Effector memory CD4-positive, alpha-beta T cell (primary cell): ENCODE measurements around the gene MACROH2A1.

ENCODE experiments used
- DNase-seq, 3 donors: peaks; one replicate each; pipeline ENCODE4 v3.0.0-alpha.2; 2020
- H3K27ac ChIP-seq: 2 replicates; pipeline ENCODE4 v1.7.0; 2013; ENCODE audit warnings: mild to moderate bottlenecking, low read length, moderate library complexity; ENCODE audit not compliant: insufficient read depth, poor library complexity, severe bottlenecking
- H3K27me3 ChIP-seq: replicated peaks from 2 replicates; pipeline ENCODE4 v1.7.0; 2013; ENCODE audit warnings: mild to moderate bottlenecking, low read length; ENCODE audit not compliant: insufficient read depth, control insufficient read depth, poor library complexity, severe bottlenecking
- H3K36me3 ChIP-seq: 2 replicates; pipeline ENCODE4 v1.7.0; 2013; ENCODE audit warnings: mild to moderate bottlenecking, low read length, moderate library complexity; ENCODE audit not compliant: control insufficient read depth, insufficient read depth
- H3K4me1 ChIP-seq: 2 replicates; pipeline ENCODE4 v1.7.0; 2013; ENCODE audit warnings: low read length, mild to moderate bottlenecking; ENCODE audit not compliant: control insufficient read depth, insufficient read depth, poor library complexity, severe bottlenecking
- H3K4me3 ChIP-seq: 2 replicates; pipeline ENCODE4 v1.7.0; 2013; ENCODE audit warnings: low read length, low read depth, mild to moderate bottlenecking; ENCODE audit not compliant: insufficient read depth, poor library complexity, severe bottlenecking
- H3K9me3 ChIP-seq: 2 replicates; pipeline ENCODE4 v1.7.0; 2013; ENCODE audit warnings: mild to moderate bottlenecking, low read length, moderate library complexity; ENCODE audit not compliant: control insufficient read depth

MACROH2A1 gene

GRCh38 chr5:135425641-135426040, 26.6 kb upstream of the MACROH2A1 start:
- no peaks in the 10 kb centered on the region for H3K4me1 ChIP-seq
- no peaks in the 10 kb centered on the region for H3K9me3 ChIP-seq
- no peak overlapping the region for H3K27ac ChIP-seq
- no peak overlapping the region for H3K4me3 ChIP-seq
- no peaks in the 10 kb centered on the region for H3K36me3 ChIP-seq
- H3K27me3 ChIP-seq = no peaks in the 10 kb centered on the region
- DNase-seq = no peak

GRCh38 chr5:135423846-135424168, 24.8 kb upstream of the MACROH2A1 start:
- no peak overlapping the region for H3K4me3 ChIP-seq
- H3K4me1 ChIP-seq = no peaks in the 10 kb centered on the region
- H3K36me3 ChIP-seq = no peaks in the 10 kb centered on the region
- H3K9me3 ChIP-seq = no peaks in the 10 kb centered on the region
- no peaks in the 10 kb centered on the region for H3K27me3 ChIP-seq
- no peak overlapping the region for H3K27ac ChIP-seq
- DNase-seq = no peak

- Histone ChIP-seq H3K4me3 (no peak overlapping the region), H3K36me3 (no peaks in the 10 kb centered on the region), H3K9me3 (no peaks in the 10 kb centered on the region), H3K27me3 (no peaks in the 10 kb centered on the region), H3K27ac (no peak overlapping the region), H3K4me1 (no peaks in the 10 kb centered on the region)
- DNase-seq = no peak
These were observed 24.3 kb upstream of the MACROH2A1 start for GRCh38 chr5:135423146-135423845.

DNA sequence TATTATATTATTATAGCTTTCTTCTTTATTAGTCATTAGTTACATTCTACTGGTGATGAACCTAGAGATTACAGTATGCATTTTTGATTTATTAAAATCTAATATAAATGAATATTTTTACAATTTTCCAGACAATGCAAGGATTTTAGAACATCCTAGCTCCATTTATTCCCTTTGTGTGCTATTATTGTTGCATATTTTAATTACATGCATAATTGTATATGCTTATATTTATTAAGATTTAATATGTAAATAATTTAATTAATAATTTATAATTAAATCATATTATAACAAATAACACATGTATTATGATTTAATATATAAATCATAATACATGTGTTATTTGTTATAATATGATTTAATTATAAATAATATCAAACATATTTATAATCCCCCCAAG, 23.4 kb upstream of the MACROH2A1 start:
- H3K27me3 ChIP-seq = no peaks in the 10 kb centered on the region
- DNase-seq = no peak
- no peak overlapping the region for H3K27ac ChIP-seq
- no peaks in the 10 kb centered on the region for H3K4me1 ChIP-seq
- no peaks in the 10 kb centered on the region for H3K9me3 ChIP-seq
- no peak overlapping the region for H3K4me3 ChIP-seq
- no peaks in the 10 kb centered on the region for H3K36me3 ChIP-seq

- no peaks in the 10 kb centered on the region for H3K9me3 ChIP-seq
- H3K36me3 ChIP-seq = no peaks in the 10 kb centered on the region
- no peak overlapping the region for H3K4me3 ChIP-seq
- H3K27ac ChIP-seq = no peak overlapping the region
- no peaks in the 10 kb centered on the region for H3K4me1 ChIP-seq
- DNase-seq = no peak
- no peaks in the 10 kb centered on the region for H3K27me3 ChIP-seq
These were observed 18.1 kb upstream of the MACROH2A1 start for GRCh38 chr5:135417083-135417482.

GRCh38 chr5:135405082-135405481, 6.1 kb upstream of the MACROH2A1 start:
- Histone ChIP-seq H3K4me3 (no peak overlapping the region), H3K27ac (no peak overlapping the region), H3K36me3 (no peaks in the 10 kb centered on the region), H3K27me3 (no peaks in the 10 kb centered on the region), H3K9me3 (no peaks in the 10 kb centered on the region), H3K4me1 (no peaks in the 10 kb centered on the region)
- no peak for DNase-seq

DNA sequence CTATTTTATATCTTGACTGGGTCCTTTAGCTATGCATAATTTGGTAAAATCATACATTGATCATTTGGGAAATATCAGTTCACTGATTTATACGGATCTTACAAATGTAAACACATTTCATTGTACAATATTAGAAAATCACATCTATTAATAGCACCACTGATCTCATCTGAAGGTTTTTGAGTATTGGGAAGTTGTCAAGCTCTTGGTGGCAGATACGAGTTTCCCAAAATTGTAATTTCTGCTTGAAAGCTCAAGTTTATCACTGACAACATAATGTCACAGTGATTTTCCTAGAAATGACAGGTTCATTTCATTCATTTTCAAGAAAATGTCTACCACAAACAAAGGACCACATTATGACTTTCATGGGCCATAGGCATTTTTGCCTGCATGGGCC, 3.0 kb upstream of the MACROH2A1 start:
- Histone ChIP-seq H3K27ac (no peak overlapping the region), H3K27me3 (no peaks in the 10 kb centered on the region), H3K9me3 (no peaks in the 10 kb centered on the region), H3K4me3 (no peak overlapping the region), H3K36me3 (no peaks in the 10 kb centered on the region), H3K4me1 (peaks cover 8% of the 10 kb centered on the region)
- no peak for DNase-seq

DNA sequence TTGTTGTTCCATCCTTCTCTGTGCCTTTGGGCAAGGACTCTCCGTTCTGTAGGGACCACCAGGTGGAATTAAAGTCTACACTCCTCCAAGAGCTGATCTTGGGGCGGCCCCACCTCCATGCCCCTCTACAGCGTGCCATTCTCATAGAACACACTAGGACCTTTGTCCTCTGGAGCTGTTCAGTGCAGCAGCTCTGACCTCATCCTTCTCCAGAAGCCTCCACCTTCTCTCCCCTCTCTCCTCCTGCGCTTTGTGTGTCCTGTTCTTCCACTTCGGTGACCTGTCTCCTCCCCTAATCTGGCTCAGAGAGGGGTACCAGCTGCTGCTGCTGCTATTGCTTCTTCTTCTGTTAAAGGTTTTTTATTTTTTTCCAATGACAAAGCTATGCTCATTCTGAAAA, 1.8 kb upstream of the MACROH2A1 start:
- no peak overlapping the region for H3K27ac ChIP-seq
- no peak overlapping the region for H3K4me3 ChIP-seq
- H3K36me3 ChIP-seq = no peaks in the 10 kb centered on the region
- no peaks in the 10 kb centered on the region for H3K9me3 ChIP-seq
- H3K27me3 ChIP-seq = no peaks in the 10 kb centered on the region
- DNase-seq = no peak
- H3K4me1 ChIP-seq = peaks cover 8% of the 10 kb centered on the region

- H3K4me3 ChIP-seq = peak overlapping the region; percentile 79
- no peaks in the 10 kb centered on the region for H3K27me3 ChIP-seq
- H3K27ac ChIP-seq = no peak overlapping the region
- DNase-seq = no peak
- peaks cover 9% of the 10 kb centered on the region for H3K4me1 ChIP-seq
- no peaks in the 10 kb centered on the region for H3K36me3 ChIP-seq
- H3K9me3 ChIP-seq = no peaks in the 10 kb centered on the region
These were observed 937 bp upstream of the MACROH2A1 start for GRCh38 chr5:135399794-135400542.

- H3K27me3 ChIP-seq = no peaks in the 10 kb centered on the region
- no peaks in the 10 kb centered on the region for H3K9me3 ChIP-seq
- peaks cover 13% of the 10 kb centered on the region for H3K4me1 ChIP-seq
- H3K36me3 ChIP-seq = no peaks in the 10 kb centered on the region
- DNase-seq = peak in 1 of 3 donors; percentile 22
- H3K27ac ChIP-seq = peak overlapping the region; percentile 61
- peak overlapping the region; percentile 79 for H3K4me3 ChIP-seq
These were observed 724 bp downstream of the MACROH2A1 start for GRCh38 chr5:135398160-135398854.
